ENCODE data around the gene SLC17A7.
A peak's percentile ranks its signal among the peaks of the same experiment; 100 is the strongest.
"Not testable (repeated sequence)": the region's sequence is repeated elsewhere in the genome, so short reads cannot be mapped to it uniquely, and the experiment has no call there.

The SLC17A7 gene

GRCh38 chr19:49469828-49470614, 28.7 kb upstream of the SLC17A7 start:
- no peak for DNase-seq (ENCODE audit: low spot score)

- DNase-seq (ENCODE audit: low spot score) = peak; percentile 46
These were observed 27.6 kb upstream of the SLC17A7 start for GRCh38 chr19:49468746-49469447.

- DNase-seq (ENCODE audit: low spot score) = no peak
These were observed 26.9 kb upstream of the SLC17A7 start for GRCh38 chr19:49468199-49468598.

- no peak for DNase-seq (ENCODE audit: low spot score)
These were observed 24.0 kb upstream of the SLC17A7 start for GRCh38 chr19:49465371-49465770.

GRCh38 chr19:49463960-49464740, 22.8 kb upstream of the SLC17A7 start:
- no peak for DNase-seq (ENCODE audit: low spot score)

- DNase-seq (ENCODE audit: low spot score) = no peak
These were observed 21.2 kb upstream of the SLC17A7 start for GRCh38 chr19:49462492-49462891.

GRCh38 chr19:49461656-49462055, 20.3 kb upstream of the SLC17A7 start:
- no peak for DNase-seq (ENCODE audit: low spot score)

GRCh38 chr19:49461130-49461529, 19.8 kb upstream of the SLC17A7 start:
- DNase-seq (ENCODE audit: low spot score) = not testable (repeated sequence)

GRCh38 chr19:49459388-49459787, 18.1 kb upstream of the SLC17A7 start:
- no peak for DNase-seq (ENCODE audit: low spot score)

GRCh38 chr19:49458567-49458903, 17.2 kb upstream of the SLC17A7 start:
- no peak for DNase-seq (ENCODE audit: low spot score)

GRCh38 chr19:49456326-49456725, 15.0 kb upstream of the SLC17A7 start:
- no peak for DNase-seq (ENCODE audit: low spot score)

- no peak for DNase-seq (ENCODE audit: low spot score)
These were observed 14.4 kb upstream of the SLC17A7 start for GRCh38 chr19:49455773-49456172.

- DNase-seq (ENCODE audit: low spot score) = no peak
These were observed 12.5 kb upstream of the SLC17A7 start for GRCh38 chr19:49453757-49454240.

GRCh38 chr19:49453013-49453756, 11.9 kb upstream of the SLC17A7 start, which contains the start of gene ALDH16A1:
TSS of gene ALDH16A1 (plus strand) at chr19:49453225. CDS start at chr19:49453332, 107 bp downstream.
- peak; percentile 98 for DNase-seq (ENCODE audit: low spot score)

- DNase-seq (ENCODE audit: low spot score) = peak; percentile 99
These were observed 10.3 kb upstream of the SLC17A7 start, which contains the start of gene PIH1D1 for GRCh38 chr19:49451430-49452181. TSS of gene PIH1D1 (minus strand) at chr19:49451814. CDS start at chr19:49451574, 240 bp downstream.

GRCh38 chr19:49450405-49450804, 9.1 kb upstream of the SLC17A7 start:
- DNase-seq (ENCODE audit: low spot score) = no peak

- no peak for DNase-seq (ENCODE audit: low spot score)
These were observed 7.1 kb upstream of the SLC17A7 start for GRCh38 chr19:49448432-49448786.

GRCh38 chr19:49447485-49448431, 6.4 kb upstream of the SLC17A7 start:
- peak; percentile 70 for DNase-seq (ENCODE audit: low spot score)

GRCh38 chr19:49445997-49446396, 4.7 kb upstream of the SLC17A7 start:
- DNase-seq (ENCODE audit: low spot score) = no peak
